Fibroblast of pulmonary artery (primary cell): ENCODE results near the gene DCBLD1.
A peak's percentile ranks its signal among the peaks of the same experiment; 100 is the strongest.
"Not testable (repeated sequence)": the region's sequence is repeated elsewhere in the genome, so short reads cannot be mapped to it uniquely, and the experiment has no call there.

Experiments
- DNase-seq: peaks from one replicate; pipeline ENCODE4 v3.0.0-alpha.2; 2010; ENCODE audit warnings: low read depth
- H3K4me3 ChIP-seq: replicated peaks from 2 replicates; pipeline ENCODE4 v1.5.1; 2011; ENCODE audit warnings: low read depth, mild to moderate bottlenecking, control low read depth, low read length, moderate library complexity
- CTCF ChIP-seq: IDR thresholded peaks from 2 replicates; pipeline ENCODE4 v1.5.1; 2011; ENCODE audit warnings: mild to moderate bottlenecking, control low read depth, low read length, inconsistent platforms; ENCODE audit errors: missing control alignments

The DCBLD1 gene

GRCh38 chr6:117512987-117513573 lies 30.6 kb downstream of the DCBLD1 start:
- DNase-seq = peak; percentile 47
- H3K4me3 ChIP-seq = no peak overlapping the region
- TF ChIP-seq CTCF = no peak

DNA sequence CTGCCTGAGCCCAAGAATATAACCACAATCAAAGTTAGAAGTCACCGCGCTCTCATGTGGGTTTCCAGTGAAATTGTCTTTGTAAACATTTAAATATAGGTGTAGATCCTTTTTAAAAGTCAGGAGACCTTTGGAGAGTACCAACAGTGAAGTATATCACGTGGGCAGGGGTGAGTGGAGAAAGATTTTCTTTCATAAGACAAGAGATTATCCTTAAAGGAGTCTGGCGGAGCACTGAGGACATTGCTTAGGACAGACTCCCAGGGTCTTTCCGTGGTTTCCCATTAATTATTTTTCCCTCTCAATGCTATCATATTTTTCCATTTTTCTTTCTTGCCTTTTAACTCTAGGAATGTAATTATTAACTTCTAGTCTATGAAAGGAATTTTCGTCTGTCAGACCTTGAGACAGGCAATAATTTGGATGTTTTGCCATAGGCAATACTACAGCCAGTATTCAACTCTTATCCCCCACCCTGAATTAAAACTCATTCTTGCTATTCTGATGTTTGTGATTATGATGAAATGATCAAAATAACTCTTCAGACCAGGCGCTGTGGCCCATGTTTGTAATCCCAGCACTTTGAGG lies 31.4 kb downstream of the DCBLD1 start:
- H3K4me3 ChIP-seq = no peak overlapping the region
- no peak for TF ChIP-seq CTCF
- no peak for DNase-seq

- DNase-seq = no peak
- no peak for TF ChIP-seq CTCF
- no peak overlapping the region for H3K4me3 ChIP-seq
These were observed 32.2 kb downstream of the DCBLD1 start for GRCh38 chr6:117514655-117515054.

DNA sequence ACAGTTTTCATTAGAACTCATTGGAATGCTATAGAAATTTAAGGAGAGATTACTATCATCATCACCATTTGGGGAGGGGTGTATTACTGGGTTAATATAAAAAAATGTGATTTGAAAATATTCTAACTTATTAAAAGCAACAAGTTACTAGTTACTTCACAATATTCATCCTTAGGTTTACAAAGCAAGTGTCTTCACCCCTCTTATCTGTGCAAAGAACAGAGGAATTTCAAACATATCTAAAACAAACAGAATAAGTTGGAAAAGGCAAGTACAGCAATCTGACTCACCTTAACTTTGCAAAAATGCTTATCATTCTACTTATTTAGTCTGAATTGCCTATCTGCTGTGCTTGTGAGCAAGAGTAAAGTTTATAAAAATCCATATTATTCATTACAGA lies 32.9 kb downstream of the DCBLD1 start:
- no peak for TF ChIP-seq CTCF
- no peak for DNase-seq
- H3K4me3 ChIP-seq = no peak overlapping the region

DNA sequence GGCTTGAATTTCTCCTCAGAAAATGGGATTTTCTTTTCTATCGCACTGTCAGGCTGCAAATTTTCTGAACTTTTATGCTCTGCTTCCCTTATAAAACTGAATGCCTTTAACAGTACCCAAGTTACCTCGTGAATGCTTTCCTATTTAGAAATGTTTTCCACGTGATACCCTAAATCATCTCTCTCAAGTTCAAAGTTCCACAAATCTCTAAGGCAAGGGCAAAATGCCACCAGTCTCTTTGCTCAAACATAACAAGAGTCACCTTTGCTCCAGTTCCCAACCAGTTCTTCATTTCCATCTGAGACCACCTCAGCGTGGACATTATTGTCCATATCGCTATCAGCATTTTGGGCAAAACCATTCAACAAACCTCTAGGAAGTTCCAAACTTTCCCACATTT lies 35.5 kb downstream of the DCBLD1 start:
- not testable (repeated sequence) for H3K4me3 ChIP-seq, DNase-seq

DNA sequence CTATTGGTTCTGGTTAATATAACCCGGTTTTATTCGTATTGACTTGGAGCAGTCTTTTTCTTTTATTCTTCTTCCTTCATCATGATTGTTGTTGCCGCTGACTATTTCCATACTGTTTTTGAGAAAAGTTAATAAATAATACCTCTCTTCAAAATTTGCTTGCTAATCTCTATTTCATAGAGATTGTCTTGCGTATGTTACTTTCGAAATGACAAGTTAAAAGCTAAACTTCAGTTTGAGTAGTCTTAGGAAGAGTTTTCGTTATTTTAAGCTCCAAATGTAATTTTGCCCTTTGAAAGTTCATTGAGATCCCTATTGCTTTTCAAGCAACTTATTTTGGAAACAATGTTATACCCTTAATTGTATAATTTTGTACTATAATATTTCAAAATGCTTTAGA lies 36.4 kb downstream of the DCBLD1 start:
- no peak overlapping the region for H3K4me3 ChIP-seq
- no peak for TF ChIP-seq CTCF
- no peak for DNase-seq

DNA sequence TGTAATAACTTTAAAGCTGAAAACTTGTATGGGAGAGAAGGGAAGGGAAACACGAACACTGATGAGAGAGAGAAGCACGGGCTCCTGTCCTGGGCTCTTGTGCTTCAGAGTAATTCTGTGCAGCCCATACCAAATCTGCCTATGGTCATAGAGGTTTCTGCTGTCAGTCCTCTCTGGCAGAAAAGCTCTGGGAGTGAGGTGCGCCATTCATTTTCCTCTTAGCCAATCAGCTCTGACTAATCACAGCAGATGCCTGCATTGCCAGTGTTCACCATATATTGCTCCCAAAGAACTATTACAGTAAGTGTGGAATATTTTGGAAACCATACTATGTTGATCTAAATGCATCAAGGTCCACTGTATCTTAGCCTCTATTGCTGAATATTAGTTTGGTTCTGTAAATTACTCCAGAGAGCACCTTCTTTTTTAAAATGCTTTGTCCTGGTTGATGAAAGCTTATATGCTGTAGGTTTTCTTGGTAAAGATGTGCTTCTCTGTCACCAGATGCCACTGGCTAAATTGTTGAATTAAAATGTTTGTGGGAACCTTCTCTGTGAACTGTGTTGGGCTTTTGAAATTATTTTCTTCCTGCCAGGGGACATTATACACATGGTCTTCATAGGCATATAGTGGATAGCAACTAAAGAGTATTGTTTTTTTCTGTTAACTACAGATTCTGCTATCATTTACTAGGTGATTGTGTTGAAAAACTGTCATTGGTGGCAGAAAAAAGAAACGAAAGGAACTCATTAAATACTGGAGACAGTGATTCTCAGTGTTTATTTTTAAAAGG lies 38.3 kb downstream of the DCBLD1 start:
- TF ChIP-seq CTCF = no peak
- DNase-seq = no peak
- no peak overlapping the region for H3K4me3 ChIP-seq
